Measurements from ENCODE around the gene SCYL1. TPM values are rescaled to one million over a fixed set of nuclear protein-coding genes. Genes with fewer than 3 reads are reported as not detected.

Gene SCYL1
- total RNA-seq, 1 experiment from 2014 or later: 54.7 TPM

DNA sequence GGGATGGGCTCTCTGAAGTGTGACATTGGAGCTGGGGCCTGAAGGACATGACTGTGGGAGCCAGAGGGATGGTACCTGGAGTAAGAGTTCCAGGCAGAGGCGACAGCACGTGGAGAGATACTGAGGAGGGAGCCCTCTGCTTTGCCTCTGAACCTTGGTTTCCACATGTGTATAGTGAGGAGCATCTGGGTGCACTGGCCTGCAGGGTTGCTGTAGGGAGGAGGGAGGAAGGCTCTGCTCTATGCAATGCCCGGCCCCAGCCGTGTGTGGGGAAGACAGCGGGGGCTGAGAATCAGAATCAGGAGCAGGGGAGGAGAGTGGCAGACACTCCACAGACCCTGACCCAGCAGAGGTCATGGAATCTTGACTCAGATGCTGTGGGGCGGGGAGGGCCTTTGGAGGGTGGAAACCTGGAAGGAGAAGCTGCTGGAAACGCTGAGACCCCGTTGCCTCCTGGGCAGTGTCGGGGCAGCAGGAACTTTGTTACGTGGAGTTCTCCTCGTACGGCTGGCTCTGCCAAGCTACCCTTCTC, 4.0 kb downstream of the SCYL1 start:
- no peaks in the 10 kb centered on the region for H4K20me1 ChIP-seq (ENCODE audit: control insufficient read depth, insufficient read depth, insufficient read length)
- H3K79me1 ChIP-seq (ENCODE audit: insufficient read depth, low read depth, low read length, poor library complexity, severe bottlenecking): no peaks in the 10 kb centered on the region
- no peak overlapping the region for H3K9ac ChIP-seq (ENCODE audit: extremely low read depth, insufficient read length, low read length)
- no peak overlapping the region; a peak in 1 of 5 replicates for H3K4me3 Mint-ChIP-seq
- H3K23me2 ChIP-seq (ENCODE audit: insufficient read length, low read depth, low read length, poor library complexity, severe bottlenecking): peaks cover 4% of the 10 kb centered on the region
- H2AK5ac ChIP-seq (ENCODE audit: insufficient read length, low read length): no peak overlapping the region
- no peaks in the 10 kb centered on the region for H3K9me3 ChIP-seq (ENCODE audit: control insufficient read depth, low read depth, low read length)
- no CpG with 5 or more reads among the region's 12 CpGs for WGBS (ENCODE audit: extremely low coverage, insufficient read length, low lambda C conversion rate)
- H3K36me3 Mint-ChIP-seq (ENCODE audit: insufficient read depth in 1 of 3, low read depth in 3 of 3): peaks cover 20 to 48% (median 43%) of the 10 kb centered on the region in 3 experiments
- no peak overlapping the region for H2BK12ac ChIP-seq (ENCODE audit: insufficient read length, low read depth, low read length)
- H3K79me2 ChIP-seq (ENCODE audit: insufficient read depth, low read length): no peaks in the 10 kb centered on the region; the same call in 1 of the 2 replicates
- no peaks in the 10 kb centered on the region for H3K4me1 ChIP-seq (ENCODE audit: insufficient read depth, low read length)
- H3K4me2 ChIP-seq (ENCODE audit: insufficient read depth, insufficient read length, low read length): no peak overlapping the region
- H3K56ac ChIP-seq (ENCODE audit: insufficient read length, low read depth, low read length): no peak overlapping the region
- H3K27me3 Mint-ChIP-seq (ENCODE audit: low read depth): peaks cover 6% of the 10 kb centered on the region
- no peak overlapping the region for H2BK20ac ChIP-seq (ENCODE audit: low read depth, low read length, poor library complexity, severe bottlenecking)
- H2BK15ac ChIP-seq (ENCODE audit: low read depth, low read length): no peak overlapping the region
- H4K5ac ChIP-seq (ENCODE audit: insufficient read length, low read depth, low read length): no peak overlapping the region
- H3K4me1 Mint-ChIP-seq: peaks cover 10 to 14% of the 10 kb centered on the region in 2 experiments
- H3K23ac ChIP-seq (ENCODE audit: insufficient read length, low read depth, low read length): no peak overlapping the region
- TF ChIP-seq, protein P1, sequence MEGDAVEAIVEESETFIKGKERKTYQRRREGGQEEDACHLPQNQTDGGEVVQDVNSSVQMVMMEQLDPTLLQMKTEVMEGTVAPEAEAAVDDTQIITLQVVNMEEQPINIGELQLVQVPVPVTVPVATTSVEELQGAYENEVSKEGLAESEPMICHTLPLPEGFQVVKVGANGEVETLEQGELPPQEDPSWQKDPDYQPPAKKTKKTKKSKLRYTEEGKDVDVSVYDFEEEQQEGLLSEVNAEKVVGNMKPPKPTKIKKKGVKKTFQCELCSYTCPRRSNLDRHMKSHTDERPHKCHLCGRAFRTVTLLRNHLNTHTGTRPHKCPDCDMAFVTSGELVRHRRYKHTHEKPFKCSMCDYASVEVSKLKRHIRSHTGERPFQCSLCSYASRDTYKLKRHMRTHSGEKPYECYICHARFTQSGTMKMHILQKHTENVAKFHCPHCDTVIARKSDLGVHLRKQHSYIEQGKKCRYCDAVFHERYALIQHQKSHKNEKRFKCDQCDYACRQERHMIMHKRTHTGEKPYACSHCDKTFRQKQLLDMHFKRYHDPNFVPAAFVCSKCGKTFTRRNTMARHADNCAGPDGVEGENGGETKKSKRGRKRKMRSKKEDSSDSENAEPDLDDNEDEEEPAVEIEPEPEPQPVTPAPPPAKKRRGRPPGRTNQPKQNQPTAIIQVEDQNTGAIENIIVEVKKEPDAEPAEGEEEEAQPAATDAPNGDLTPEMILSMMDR (conservative IDR thresholded peaks at IDR 0.05): no peak
- H3T11ph ChIP-seq (ENCODE audit: low read length): no peak overlapping the region
- H3K27ac ChIP-seq (ENCODE audit: insufficient read length, low read depth, low read length): no peak overlapping the region
- H3K27me3 ChIP-seq (ENCODE audit: insufficient read depth, low read length): no peaks in the 10 kb centered on the region
- no peak overlapping the region for H3K4ac ChIP-seq (ENCODE audit: low read depth, low read length)
- no peak for DNase-seq
- H2BK120ac ChIP-seq (ENCODE audit: low read depth, low read length, poor library complexity, severe bottlenecking): no peak overlapping the region
- H3K27ac Mint-ChIP-seq: peak overlapping the region in 2 of 3 experiments; percentile 34 to 78; a peak in 3 of 7 replicates
- H3K18ac ChIP-seq (ENCODE audit: insufficient read length, low read depth, low read length): no peak overlapping the region
- no peaks in the 10 kb centered on the region; a peak in 1 of 5 replicates for H3K9me3 Mint-ChIP-seq
- H3K14ac ChIP-seq (ENCODE audit: insufficient read depth, low read length): no peak overlapping the region
- H4K8ac ChIP-seq (replicated peaks; ENCODE audit: insufficient read length, low read depth, low read length): no peak overlapping the region
- no peak overlapping the region for H2BK5ac ChIP-seq (ENCODE audit: insufficient read length, low read length)
- H4K91ac ChIP-seq (ENCODE audit: insufficient read length, low read depth, low read length): no peak overlapping the region
- H2AFZ ChIP-seq (ENCODE audit: low read length): no peak overlapping the region
